Stimulated activated CD4-positive, alpha-beta T cell treated with anti-CD3 and anti-CD28 coated beads, Interleukin-4, amount 100 ng/mL, for 1 hour (primary cell): ENCODE results near the gene TEX52.
A peak's percentile ranks its signal among the peaks of the same experiment; 100 is the strongest.

Experiments used
- DNase-seq: peaks from one replicate; pipeline ENCODE4 v3.0.0-alpha.2; 2020

The TEX52 gene

DNA sequence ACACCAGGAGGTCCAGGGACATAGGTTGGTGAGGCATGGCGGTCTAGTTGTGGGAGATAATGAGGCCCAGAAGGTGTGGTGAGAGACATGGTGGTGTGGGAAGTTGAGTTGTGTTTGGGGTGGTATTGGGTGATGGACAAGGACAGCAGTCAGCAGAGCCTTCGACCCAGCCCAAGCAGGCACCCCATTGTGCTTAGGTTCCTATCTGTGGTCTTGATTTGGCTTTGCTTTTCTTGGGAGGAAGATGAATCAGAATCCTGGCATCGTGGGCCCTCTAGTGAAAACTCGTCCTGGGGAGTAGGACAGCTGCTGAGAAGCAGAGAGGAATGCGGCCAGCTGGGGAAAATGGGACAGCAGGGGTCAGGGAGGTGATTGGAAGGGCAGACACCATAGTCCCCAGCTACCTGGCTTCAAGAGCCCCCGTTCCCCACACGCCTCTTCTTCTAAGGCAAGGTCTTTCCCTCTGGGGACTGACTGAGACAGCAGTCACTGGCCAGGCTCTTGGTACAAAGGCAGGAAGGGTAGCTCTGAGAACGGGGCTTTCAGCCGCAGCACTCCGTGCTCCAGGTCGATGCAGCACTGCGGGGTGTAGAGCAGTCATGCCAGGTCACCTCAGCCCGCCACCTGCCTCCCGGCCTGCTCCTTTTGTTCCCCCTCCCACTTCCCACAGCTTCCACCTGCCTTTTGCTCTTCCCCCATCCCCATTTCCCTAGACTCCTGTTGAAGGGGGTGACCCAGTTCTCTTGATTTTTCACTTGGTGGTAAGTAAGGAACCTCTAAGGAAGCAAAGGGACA is 29.9 kb downstream of the TEX52 start:
- DNase-seq = no peak

DNA sequence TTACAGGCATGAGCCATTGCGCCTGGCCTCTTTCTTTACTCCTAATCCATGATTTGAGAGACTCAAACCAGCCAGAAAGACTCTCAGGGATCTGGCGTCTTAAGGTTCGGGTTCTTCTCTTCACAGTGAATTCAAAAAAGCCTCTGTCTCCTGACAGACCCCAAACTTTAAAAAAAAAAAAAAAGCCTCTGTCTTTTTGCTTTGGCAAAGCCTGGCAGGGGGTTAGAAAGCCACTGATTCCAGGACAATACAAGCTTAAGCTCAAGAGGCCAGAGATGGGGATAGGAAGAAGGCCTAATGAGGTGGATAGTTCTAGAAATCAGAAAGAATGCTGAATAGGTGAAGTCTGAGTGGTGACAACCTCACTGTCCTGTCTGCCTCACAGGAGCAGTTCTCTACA is 30.8 kb downstream of the TEX52 start:
- no peak for DNase-seq

DNA sequence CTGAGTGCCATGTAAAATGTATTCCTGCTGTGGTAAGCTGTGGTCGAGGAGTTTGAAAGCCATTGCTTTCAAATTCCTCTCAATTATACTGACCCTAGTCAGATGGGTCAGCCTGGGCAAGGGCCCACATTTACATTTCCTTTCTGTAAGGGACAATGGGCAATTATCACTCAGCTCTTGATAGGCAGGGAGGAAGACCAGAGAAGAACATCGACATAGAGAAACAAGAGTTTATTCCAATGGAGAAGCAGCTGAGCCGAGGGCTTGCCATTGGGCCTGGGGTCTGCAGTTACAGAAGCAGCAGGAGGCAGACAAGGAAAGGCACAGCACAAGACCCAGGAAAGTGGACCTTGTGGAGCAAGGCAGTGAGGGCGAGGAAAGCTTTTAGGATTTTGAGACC is 31.7 kb downstream of the TEX52 start:
- no peak for DNase-seq

DNA sequence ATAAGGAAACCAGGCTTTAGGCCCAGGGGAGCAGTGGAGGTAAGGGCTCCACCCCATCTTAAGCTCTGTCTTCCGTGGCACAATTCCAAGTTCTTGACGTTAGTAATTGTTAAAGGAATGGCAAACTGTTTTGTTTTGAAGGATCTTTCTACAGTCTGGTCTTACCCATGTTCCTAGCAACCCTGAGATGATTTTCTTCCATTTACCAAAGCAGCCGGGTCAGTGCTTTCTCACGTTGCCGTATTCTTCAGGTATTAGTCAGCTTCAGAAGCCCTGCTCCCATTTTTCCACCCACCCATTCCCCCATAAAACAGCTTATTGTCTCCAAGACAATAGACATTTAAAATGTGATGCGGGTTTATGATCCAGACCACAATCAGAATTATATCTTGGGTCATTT is 32.3 kb downstream of the TEX52 start:
- no peak for DNase-seq

DNA sequence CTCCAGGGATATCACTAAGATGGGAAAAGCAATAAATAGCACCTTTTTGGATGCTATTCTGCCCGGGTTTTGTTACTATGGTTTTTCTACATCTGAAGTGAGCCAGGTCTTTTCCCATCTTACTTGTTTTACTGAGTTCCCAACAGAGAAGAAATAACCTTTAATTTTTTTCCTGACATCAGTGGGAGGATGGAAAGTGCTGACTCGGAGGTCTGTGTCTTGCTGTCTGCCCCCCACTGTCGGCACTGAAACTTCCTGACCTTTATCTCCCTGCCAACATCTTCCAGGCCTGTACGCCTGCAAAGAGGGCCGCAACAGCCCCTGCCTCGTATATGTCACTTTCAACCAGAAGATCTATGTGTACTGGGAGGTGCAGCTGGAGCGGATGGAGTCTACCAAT is 33.4 kb downstream of the TEX52 start:
- no peak for DNase-seq

DNA sequence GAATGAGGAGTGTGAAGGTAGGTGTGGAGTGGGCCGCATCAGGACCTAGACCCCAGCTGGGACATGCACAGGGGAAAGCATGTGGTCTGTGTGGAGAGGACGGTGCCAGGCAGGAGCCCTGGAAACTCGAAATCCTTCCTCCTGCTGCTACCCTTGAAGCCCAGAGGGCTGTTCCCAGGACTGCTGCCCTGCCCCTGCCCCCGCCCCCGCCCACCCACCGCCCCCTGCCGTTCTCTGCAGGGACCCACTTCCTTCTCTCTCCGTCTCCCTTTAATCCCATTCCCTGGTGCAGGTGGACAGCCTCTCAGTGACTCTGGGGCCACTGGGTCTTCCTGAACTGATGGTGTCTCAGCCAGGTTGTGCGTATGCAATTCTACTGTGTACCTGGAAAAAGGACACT is 36.4 kb downstream of the TEX52 start:
- DNase-seq = no peak

DNA sequence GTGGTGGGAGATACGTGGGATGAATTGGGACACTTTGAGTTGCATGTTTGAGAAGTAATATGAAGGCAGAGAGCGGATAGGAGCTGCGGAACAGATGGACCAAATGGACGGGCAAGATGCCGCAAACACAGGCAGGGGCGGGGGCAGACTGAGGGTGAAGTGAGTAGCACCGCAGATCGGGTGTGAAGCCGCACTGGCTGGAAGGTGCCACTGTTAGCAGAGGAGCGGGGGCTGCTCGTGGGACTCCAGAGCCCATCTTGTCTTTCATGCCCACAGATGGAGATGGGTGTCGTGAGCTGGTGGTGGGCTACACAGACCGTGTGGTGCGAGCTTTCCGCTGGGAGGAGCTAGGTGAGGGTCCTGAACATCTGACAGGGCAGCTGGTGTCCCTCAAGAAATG is 37.0 kb downstream of the TEX52 start:
- no peak for DNase-seq

DNA sequence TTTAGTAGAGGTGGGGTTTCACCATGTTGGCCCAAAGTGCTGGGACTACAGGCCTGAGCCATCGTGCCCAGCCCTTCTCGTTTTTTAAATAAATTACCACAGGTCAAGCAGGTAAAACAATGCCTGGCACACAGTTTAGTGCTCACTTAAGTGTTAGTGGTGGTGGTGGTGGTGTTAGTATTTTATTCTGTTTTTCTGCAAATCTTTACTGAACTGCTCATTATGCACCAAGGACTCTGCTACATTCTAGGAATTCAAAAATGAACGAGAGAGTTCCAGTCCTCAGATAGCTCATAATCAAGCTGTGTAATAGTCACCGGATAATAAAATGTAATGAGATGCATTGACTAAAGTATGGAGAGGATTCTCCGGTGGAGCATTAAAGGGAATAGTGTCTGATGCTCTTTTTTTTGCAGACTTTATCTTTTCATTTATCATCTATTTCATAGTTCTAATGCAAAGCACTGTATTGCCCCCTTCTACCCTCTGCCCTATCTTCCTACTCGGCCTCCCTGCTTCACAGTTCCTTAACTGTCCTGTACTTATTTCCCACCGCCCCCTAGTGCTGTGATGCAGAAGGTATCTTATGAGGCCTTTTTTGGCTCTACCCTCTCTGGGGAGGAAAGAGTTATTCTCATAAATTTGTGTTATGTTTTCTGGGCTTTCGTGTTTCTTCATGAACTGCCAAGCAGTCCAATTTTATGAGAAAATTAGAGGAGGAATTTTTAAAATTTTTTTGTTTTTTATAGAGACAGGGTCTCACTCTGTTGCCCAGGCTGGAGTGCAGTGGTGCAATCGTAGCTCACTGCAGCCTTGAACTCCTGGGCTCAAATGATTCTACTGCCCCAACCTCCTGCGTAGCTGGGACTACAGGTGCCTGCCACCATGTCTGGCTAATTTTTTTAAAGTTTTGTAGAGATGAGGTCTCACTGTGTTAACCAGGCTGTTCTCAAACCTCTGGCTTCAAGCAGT is 43.3 kb downstream of the TEX52 start:
- DNase-seq = peak; percentile 41

DNA sequence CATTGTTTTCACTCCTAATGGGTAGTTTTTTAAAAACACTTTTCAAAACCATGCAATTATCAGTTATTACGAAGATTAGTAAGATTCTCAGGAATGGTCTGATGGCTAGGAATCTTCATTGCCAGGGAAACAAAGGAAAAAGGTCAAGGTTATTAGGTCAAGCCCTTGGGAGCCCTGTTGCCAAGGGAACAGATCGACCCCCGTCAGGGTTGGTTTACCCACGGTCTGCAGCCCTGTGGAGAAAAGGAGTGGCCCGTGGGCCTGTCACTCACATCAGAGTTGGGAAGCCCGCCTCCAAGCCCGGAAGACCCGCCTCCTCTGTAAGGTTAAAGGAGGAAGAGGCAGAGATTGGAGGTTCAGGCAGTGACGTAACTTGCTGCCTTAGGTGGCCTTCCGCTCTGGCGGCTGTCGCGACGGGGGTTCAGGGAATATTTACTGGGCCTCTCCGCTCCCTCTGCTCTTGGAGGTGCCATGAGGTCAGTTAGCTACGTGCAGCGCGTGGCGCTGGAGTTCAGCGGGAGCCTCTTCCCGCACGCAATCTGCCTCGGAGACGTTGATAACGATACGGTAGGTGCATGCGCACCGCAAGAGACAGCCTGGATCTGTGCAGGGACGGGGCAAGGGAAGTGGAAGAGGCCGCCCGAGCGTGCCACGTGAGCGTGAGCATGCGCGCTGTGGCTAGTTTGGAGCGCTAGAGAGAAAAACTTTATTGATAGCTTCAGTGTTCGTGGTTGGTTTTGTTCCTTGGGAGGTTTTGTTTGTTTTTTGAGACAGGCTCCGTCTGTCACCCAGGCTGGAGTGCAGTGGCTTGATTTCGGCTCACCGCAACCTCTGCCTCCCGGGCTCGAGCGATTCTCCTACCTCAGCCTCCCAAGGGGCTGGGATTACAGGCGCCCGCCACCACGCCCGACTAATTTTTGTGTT is 44.3 kb downstream of the TEX52 start, which contains the start of gene ITFG2:
TSS of gene ITFG2 (plus strand) at position 379 of the 924 bp plus-strand sequence. CDS start at position 472, 93 bp downstream.
- DNase-seq = peak; percentile 95

DNA sequence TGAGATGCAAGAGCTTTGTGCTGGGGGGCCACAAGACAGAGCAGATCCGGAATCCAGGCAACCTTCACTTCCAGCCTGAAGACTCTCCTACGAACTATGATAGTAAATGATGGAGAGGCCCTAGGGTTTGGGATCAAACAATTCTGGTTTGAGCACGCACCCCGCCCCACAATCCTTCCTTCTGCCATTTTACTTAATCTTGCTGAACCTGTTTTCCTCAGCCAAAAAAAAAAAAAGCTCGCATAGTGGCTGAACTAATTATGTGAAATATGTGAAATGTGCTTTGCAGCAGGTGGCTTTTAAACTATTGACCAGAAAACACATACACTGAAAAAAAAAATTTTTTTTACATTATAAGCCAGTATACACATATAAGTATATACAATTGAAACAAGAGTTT is 45.0 kb downstream of the TEX52 start:
- DNase-seq = no peak

DNA sequence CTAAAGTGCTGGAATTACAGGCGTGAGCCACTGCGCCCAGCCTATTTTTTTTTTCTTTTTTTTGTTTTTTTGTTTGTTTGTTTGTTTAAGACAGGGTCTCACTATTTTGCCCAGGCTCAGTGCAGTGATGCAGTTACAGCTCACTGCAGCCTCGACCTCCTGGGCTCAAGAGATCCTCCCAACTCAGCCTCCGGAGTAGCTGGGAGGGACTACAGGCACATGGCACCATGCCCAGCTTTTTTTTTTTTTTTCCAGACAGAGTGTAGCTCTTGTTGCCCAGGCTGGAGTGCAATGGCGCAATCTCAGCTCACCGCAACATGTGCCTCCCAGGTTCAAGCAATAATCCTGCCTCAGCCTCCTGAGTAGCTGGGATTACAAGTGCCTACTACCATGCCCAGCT is 50.1 kb downstream of the TEX52 start:
- DNase-seq = no peak

DNA sequence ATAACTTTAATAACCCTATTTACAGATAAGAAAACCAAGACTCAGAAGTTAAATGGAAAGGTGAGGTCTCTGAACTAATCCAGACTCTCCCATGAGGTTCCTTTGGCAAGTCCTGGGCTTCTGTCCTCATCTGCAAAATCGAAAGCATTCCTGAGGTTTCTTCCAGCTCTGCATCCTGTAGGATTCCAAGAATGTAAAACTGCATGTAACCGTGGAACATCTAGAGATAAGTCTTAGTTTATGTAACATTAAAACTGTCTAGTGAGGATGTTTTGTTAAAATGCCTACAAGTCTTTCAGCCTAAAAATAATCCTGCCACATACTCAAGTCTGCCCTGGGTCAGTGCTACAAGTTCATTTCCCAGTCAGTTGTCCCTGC is 51.7 kb downstream of the TEX52 start:
- no peak for DNase-seq

DNA sequence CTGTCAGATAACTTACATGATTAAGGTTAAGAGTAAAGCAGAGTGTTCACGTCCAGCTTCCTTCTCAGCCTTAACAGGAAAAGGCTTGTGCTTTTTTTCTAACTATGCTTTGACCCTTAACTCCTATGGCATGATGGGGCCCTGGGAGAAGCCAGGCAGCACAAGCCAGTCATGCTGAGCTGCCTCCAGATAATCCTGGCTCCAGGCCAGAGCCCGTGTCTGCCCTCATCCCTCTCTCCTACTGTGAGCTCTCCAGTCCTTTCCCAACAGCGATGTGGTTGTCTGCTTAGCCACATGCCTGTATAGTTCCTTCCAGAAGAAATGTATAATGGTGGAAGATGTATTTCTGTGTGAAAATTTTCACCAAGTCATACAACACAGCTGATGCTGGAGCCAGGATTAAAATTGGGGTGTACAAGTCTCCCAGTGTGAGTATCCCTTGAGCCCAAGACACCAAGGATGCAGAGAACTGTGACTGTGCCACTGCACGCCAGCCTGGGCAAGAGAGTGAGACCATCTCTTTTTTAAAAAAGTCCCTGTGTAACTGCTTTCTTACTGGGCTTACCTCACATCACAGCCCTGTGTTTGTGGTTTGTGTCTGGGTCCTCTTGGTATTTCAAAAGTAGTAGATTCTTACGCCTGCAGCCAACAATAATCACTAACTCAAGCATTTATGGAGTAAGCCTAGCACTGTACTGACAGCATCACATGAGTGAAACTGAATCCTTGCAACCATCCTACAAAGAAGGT is 52.3 kb downstream of the TEX52 start:
- DNase-seq = no peak

DNA sequence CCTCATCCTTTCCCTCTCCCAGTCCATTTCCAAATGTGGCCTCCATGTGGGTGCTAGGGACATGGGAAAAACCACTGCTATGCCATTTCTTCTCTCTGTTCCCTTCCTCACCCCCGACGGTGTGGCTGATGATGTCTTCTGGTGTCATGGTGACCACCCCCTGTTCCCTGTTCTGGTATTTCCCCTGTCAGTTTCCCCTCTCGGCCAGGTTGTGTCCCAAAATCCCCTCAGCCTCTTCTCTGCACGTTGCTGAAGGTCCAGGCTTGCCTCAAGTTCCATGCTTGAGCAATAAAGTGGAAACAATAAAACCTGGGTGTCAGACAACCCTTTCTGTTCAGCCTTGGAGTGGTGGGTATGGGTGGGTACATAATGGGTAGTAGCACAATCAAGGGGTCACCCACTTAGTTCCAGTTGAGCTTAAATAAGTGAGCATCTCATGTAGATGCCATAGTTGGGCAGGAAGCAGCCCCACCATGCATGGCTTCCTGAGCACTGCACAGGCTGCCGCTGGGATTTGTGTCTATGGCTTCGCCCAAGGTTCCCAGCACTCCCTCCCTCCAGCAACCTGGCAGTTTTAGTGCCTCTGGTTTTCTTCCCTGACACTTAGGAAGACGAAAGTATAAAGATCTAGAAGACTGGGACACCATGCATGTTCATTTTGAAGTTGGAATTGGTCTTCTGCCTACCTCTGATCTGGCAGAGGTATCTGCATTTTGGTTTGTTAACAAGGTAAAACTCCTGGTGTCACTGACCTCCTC is 53.0 kb downstream of the TEX52 start:
- no peak for DNase-seq

DNA sequence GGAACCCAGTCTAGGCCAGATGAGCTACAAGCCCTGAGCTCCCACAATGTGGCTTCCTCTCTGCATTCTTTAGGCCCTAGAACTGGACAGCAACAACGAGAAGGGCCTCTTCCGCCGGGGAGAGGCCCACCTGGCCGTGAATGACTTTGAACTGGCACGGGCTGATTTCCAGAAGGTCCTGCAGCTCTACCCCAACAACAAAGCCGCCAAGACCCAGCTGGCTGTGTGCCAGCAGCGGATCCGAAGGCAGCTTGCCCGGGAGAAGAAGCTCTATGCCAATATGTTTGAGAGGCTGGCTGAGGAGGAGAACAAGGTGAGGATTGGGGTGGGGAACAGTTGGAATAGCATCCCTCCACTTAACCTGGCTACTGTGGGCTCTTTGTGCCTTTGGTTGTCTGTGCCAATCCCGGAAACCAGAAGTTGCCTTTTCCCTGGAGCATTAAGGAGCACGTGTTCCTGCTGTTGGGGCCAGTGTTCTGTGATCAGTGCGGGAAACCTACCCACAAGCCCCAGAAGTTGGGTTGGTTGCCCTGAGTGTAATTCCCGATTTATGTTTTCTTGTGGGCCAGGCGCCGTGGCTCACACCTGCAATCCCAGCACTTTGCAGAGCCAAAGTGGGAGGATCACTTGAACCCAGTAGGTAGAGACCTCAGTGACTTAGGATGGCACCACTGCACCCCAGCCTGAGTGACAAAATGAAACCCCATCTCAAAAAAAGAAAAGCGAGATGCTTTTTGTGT is 55.6 kb downstream of the TEX52 start:
- DNase-seq = no peak

DNA sequence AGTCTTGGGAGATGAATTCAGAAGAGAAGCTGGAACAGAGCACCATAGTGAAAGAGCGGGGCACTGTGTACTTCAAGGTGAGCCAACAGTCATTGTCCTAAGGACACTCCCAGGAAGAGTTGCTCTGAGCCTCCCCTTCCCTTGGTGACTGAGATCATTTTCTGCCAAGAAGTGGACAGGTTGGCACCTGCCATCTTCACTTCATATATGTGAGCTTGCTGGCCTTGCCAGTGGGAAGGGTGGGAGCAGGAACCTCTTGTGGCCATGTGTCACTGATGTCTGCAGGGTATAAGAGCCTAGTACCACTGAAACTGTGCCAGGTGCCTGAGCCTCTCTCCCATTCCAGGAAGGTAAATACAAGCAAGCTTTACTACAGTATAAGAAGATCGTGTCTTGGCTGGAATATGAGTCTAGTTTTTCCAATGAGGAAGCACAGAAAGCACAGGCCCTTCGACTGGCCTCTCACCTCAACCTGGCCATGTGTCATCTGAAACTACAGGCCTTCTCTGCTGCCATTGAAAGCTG is 56.7 kb downstream of the TEX52 start:
- DNase-seq = no peak
